HG03103 (cell line): ENCODE measurements around the gene LYZL1.
"Not testable (repeated sequence)": the region's sequence is repeated elsewhere in the genome, so short reads cannot be mapped to it uniquely, and the experiment has no call there.

Experiments
- ATAC-seq: cut with Tn5 transposase; IDR thresholded peaks from one replicate; pipeline ENCODE4 v1.9.1; 2021; ENCODE audit warnings: low read depth; ENCODE audit not compliant: unreplicated experiment

LYZL1 gene

GRCh38 chr10:29304264-29304994 is 15.6 kb downstream of the LYZL1 start:
- ATAC-seq = peak; percentile 86

DNA sequence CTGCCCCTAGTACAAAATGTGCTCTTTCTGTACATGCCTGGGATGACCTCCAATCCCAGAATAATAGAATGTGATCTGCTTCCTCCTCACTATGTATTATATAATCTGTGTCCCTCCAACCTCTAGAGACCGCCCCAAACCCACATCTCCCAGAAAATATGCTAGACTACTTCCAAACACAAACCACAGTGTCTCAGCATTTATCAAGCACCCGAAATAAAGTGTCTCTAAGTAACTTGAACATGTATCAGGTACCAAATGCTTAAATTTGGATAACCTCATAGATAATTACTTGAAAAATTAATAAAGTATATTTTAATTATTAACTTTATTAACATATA is 16.1 kb downstream of the LYZL1 start:
- ATAC-seq = no peak

DNA sequence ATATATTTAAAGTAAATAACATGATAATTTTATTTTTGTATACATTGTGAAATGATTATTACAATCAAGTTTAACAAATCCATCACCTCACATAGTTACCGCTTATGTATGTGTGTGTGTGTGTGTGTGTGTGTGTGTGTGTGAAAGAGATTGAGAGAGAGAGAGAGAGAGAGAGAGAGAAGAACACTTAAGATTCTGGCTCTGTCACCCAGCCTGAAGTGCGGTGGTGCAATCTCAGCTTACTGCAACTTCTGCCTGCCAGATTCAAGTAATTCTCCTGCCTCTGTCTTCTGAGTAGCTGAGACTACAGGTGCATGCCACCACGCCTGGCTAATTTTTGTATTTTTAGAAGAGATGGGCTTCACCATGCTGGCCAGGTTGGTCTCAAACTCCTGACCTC is 17.8 kb downstream of the LYZL1 start:
- no peak for ATAC-seq

DNA sequence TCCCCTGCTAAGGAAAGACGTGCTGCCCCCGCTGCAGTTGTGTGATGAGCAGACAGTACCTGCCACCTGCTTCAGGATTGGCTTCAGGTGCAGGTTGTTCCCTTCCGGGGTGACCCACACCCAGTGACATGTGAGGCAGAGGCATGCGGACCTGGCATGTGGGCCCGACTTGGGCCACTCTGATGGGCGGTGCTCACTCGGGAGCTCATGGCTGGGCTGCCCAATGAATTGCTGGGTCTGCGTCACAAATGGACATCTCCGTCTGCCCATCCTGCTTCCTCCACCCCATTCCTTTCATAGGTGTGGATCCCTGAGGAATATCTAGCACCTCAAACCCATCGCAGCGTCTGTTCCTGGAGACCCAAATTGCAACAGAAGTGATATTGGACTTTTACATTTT is 19.3 kb downstream of the LYZL1 start:
- ATAC-seq = not testable (repeated sequence)

DNA sequence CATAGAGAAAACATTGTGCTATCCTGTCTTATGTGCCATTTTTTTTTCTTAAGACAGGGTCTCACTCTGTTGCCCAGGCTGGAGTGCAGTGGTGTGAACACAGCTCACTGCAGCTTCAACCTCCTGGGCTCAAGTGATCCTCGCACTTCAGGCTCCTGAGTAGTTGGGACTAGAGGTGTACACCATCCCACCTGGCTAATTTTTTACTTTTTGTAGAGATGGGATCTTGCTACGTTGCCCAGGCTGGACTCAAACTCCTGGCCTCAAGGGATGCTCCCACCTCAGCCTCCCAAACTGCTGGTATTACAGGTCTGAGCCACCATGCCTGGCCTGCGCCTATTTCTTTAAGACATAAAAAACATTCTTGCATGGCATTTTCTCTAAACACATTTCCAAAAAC is 20.6 kb downstream of the LYZL1 start:
- no peak for ATAC-seq

- not testable (repeated sequence) for ATAC-seq
Measured at GRCh38 chr10:29310463-29310862, 21.6 kb downstream of the LYZL1 start.

- no peak for ATAC-seq
Measured at GRCh38 chr10:29313071-29313470, 24.2 kb downstream of the LYZL1 start.

GRCh38 chr10:29314726-29315125 is 25.9 kb downstream of the LYZL1 start:
- no peak for ATAC-seq

- no peak for ATAC-seq
Measured at GRCh38 chr10:29315814-29316213, 26.9 kb downstream of the LYZL1 start.

DNA sequence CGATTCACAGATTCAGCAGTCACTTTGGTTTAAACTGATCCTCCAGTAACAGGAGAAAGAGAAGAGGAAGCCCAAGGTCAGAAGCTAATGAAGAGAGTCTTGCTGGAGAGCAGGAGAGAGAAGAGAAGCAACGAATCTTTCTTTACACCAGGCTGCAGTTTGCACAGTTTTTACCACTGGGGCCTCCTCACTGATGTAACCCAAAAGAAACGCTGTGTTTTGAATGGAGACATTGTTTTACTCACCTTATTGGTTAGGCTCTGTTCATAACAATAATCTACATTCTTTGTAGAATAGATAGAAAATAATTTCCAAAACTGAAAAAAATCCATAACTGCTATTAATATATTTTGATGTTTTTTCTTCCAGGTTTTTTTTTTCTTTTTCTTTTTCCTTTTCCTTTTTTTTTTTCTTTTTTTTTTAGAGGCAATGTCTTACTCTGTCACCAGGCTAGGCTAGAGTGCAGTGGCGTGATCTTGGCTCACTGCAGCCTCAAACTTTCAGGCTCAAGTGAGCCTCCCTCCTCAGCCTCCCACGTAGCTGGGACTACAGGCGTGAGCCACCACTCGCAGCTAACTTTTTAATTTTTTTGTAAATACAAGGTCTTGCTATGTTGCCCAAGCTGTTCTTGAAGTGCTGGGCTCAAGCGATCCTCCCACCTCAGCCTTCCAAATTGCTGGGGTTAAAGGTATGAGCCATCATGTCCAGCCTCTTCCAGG is 27.6 kb downstream of the LYZL1 start:
- ATAC-seq = no peak

DNA sequence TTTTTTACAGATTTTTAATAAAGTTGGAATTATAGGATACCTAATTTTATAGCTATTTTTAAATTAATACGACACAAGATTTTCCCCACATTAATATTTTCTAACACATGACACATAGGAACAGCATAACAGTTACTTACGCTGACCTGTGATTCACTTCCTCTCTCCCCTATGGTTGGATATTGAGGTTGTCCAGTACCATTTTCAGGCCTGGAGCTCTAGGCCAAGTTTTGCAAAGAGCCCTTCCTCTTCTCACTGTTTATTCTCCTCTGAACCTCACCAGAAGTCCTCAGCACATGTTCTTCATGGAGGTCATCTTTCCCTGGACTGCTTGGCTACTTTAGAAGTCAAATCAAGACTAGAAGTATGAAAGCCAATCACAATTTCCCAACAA is 28.2 kb downstream of the LYZL1 start:
- ATAC-seq = no peak

GRCh38 chr10:29317423-29318021 is 28.7 kb downstream of the LYZL1 start:
- no peak for ATAC-seq

GRCh38 chr10:29318141-29319071 is 29.5 kb downstream of the LYZL1 start:
- not testable (repeated sequence) for ATAC-seq

- no peak for ATAC-seq
Measured at GRCh38 chr10:29319205-29319781, 30.4 kb downstream of the LYZL1 start.

DNA sequence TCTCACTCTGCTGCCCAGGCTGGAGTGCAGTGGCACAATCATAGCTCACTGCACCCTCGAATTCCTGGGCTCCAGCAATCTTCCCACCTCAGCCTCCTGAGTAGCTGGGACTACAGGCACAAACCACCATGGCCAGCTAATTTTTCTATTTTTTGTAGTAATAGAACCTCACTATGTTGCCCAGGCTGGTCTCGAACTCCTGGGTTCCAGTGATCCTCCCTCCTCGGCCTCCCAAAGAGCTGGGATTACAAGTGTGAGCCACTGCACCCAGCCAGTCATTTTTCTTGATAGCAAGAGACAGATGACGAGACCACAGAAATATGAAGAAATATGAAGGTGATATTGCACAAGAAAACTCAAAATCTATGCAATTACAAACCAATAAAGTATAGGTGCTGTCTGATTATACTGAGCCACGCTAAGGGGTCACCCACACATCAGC is 31.8 kb downstream of the LYZL1 start:
- not testable (repeated sequence) for ATAC-seq

GRCh38 chr10:29321656-29322055 is 32.8 kb downstream of the LYZL1 start:
- no peak for ATAC-seq

DNA sequence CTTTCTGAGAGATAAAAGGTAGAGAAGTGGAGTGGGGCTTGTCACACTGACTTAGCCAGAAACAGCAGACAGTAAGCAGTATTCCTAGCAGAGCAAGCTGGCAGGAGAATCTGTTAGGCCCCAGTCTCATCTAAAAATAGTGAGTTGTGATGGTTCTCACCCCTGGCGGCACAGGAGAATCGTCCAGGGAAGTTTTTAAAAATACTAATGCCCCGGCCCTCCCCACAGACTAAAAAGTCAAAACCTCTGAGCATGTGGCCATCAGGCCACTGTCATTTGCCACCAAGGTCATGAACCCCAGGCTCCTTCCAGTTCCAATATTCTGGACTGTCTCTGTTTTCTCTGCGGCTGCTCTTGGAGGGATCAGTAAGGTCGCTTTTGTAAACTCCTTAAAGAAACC is 34.0 kb downstream of the LYZL1 start:
- ATAC-seq = no peak

GRCh38 chr10:29323367-29323766 is 34.5 kb downstream of the LYZL1 start:
- no peak for ATAC-seq

- no peak for ATAC-seq
Measured at GRCh38 chr10:29324220-29324841, 35.5 kb downstream of the LYZL1 start.

- ATAC-seq = no peak
Measured at GRCh38 chr10:29326299-29326698, 37.4 kb downstream of the LYZL1 start.
